Measurements from ENCODE around the gene CCR6. TPM values are rescaled to one million over a fixed set of nuclear protein-coding genes. Genes with fewer than 3 reads are reported as not detected.

CCR6 gene
- total and polyA plus RNA-seq, 2 of the 13 experiments (the other 11 are each of a cell fraction or from before 2014, with no cell fraction given) = 4.5 to 8.7 TPM

- TF ChIP-seq ZNF7 (CRISPR knock-in tag; IDR thresholded peaks at IDR 0.05) (no peak), THAP9 (CRISPR knock-in tag; IDR thresholded peaks at IDR 0.05; ENCODE audit: borderline replicate concordance) (no peak), ZSCAN9 (CRISPR knock-in tag; IDR thresholded peaks at IDR 0.05; ENCODE audit: borderline replicate concordance) (no peak), GTF2F1 (IDR thresholded peaks at IDR 0.05; ENCODE audit: low read length) (no peak), NR0B2 (CRISPR knock-in tag; IDR thresholded peaks at IDR 0.05) (no peak), SKIL (CRISPR knock-in tag; IDR thresholded peaks at IDR 0.05; ENCODE audit: borderline replicate concordance) (no peak), ZUFSP (CRISPR knock-in tag; IDR thresholded peaks at IDR 0.05; ENCODE audit: borderline replicate concordance) (no peak), ZNF639 (CRISPR knock-in tag; conservative IDR thresholded peaks at IDR 0.05) (no peak), ZBTB20 (CRISPR knock-in tag; IDR thresholded peaks at IDR 0.05; ENCODE audit: borderline replicate concordance, low read depth) (no peak)
- TF ChIP-seq, protein P1, sequence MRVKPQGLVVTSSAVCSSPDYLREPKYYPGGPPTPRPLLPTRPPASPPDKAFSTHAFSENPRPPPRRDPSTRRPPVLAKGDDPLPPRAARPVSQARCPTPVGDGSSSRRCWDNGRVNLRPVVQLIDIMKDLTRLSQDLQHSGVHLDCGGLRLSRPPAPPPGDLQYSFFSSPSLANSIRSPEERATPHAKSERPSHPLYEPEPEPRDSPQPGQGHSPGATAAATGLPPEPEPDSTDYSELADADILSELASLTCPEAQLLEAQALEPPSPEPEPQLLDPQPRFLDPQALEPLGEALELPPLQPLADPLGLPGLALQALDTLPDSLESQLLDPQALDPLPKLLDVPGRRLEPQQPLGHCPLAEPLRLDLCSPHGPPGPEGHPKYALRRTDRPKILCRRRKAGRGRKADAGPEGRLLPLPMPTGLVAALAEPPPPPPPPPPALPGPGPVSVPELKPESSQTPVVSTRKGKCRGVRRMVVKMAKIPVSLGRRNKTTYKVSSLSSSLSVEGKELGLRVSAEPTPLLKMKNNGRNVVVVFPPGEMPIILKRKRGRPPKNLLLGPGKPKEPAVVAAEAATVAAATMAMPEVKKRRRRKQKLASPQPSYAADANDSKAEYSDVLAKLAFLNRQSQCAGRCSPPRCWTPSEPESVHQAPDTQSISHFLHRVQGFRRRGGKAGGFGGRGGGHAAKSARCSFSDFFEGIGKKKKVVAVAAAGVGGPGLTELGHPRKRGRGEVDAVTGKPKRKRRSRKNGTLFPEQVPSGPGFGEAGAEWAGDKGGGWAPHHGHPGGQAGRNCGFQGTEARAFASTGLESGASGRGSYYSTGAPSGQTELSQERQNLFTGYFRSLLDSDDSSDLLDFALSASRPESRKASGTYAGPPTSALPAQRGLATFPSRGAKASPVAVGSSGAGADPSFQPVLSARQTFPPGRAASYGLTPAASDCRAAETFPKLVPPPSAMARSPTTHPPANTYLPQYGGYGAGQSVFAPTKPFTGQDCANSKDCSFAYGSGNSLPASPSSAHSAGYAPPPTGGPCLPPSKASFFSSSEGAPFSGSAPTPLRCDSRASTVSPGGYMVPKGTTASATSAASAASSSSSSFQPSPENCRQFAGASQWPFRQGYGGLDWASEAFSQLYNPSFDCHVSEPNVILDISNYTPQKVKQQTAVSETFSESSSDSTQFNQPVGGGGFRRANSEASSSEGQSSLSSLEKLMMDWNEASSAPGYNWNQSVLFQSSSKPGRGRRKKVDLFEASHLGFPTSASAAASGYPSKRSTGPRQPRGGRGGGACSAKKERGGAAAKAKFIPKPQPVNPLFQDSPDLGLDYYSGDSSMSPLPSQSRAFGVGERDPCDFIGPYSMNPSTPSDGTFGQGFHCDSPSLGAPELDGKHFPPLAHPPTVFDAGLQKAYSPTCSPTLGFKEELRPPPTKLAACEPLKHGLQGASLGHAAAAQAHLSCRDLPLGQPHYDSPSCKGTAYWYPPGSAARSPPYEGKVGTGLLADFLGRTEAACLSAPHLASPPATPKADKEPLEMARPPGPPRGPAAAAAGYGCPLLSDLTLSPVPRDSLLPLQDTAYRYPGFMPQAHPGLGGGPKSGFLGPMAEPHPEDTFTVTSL (CRISPR knock-in tag; IDR thresholded peaks at IDR 0.05; ENCODE audit: borderline replicate concordance) = no peak
These were observed 15.0 kb downstream of the CCR6 start (continued) for GRCh38 chr6:167137881-167138280.

All from HepG2 (cell line).